ENCODE measurements around the gene LRRC4C. TPM values are rescaled to one million over a fixed set of nuclear protein-coding genes. Genes with fewer than 3 reads are reported as not detected.

The LRRC4C gene
- total RNA-seq, 2 experiments from 2014 or later = not detected

GRCh38 chr11:41449483-41450050, 9.9 kb downstream of the LRRC4C start:
- Mint-ChIP-seq H3K27ac (no peak overlapping the region), H3K36me3 (ENCODE audit: low read depth) (no peaks in the 10 kb centered on the region), H3K4me1 (ENCODE audit: low read depth) (no peaks in the 10 kb centered on the region), H3K9me3 (peaks cover 15% of the 10 kb centered on the region), H3K27me3 (no peaks in the 10 kb centered on the region), H3K4me3 (no peak overlapping the region)
- ChIA-PET CTCF (no interaction called here), POLR2A (no interaction called here)
- DNase-seq = no peak
- intact Hi-C loops (cut with DNase I, micrococcal nuclease) = no loop called here
- no peaks in the 10 kb centered on the region for H3K36me3 ChIP-seq (ENCODE audit: insufficient read depth, low read length)
- no peak overlapping the region for H3K4me3 ChIP-seq (ENCODE audit: low read length)
- ATAC-seq (ENCODE audit: poor library complexity) = no peak
- no peaks in the 10 kb centered on the region for H3K4me1 ChIP-seq (ENCODE audit: insufficient read depth, low read length)
- no peak overlapping the region for H3K27ac ChIP-seq (ENCODE audit: low read depth in 1 of 2, low read length in 2 of 2)
- peaks cover 3 to 4% of the 10 kb centered on the region in 2 experiments for H3K9me3 ChIP-seq (ENCODE audit: control insufficient read depth in 1 of 2, insufficient read depth in 1 of 2, low read length in 2 of 2)
- H3K27me3 ChIP-seq (ENCODE audit: control insufficient read depth in 1 of 2, insufficient read depth in 2 of 2, low read length in 2 of 2) = no peaks in the 10 kb centered on the region
- TF ChIP-seq, protein P1, sequence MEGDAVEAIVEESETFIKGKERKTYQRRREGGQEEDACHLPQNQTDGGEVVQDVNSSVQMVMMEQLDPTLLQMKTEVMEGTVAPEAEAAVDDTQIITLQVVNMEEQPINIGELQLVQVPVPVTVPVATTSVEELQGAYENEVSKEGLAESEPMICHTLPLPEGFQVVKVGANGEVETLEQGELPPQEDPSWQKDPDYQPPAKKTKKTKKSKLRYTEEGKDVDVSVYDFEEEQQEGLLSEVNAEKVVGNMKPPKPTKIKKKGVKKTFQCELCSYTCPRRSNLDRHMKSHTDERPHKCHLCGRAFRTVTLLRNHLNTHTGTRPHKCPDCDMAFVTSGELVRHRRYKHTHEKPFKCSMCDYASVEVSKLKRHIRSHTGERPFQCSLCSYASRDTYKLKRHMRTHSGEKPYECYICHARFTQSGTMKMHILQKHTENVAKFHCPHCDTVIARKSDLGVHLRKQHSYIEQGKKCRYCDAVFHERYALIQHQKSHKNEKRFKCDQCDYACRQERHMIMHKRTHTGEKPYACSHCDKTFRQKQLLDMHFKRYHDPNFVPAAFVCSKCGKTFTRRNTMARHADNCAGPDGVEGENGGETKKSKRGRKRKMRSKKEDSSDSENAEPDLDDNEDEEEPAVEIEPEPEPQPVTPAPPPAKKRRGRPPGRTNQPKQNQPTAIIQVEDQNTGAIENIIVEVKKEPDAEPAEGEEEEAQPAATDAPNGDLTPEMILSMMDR (IDR thresholded peaks at IDR 0.05) = no peak

- H3K27ac Mint-ChIP-seq = no peak overlapping the region
- ATAC-seq (ENCODE audit: poor library complexity) = no peak
- peaks cover 15% of the 10 kb centered on the region for H3K9me3 Mint-ChIP-seq
- Histone ChIP-seq H3K4me3 (ENCODE audit: low read length) (no peak overlapping the region), H3K27me3 (ENCODE audit: control insufficient read depth in 1 of 2, insufficient read depth in 2 of 2, low read length in 2 of 2) (no peaks in the 10 kb centered on the region), H3K36me3 (ENCODE audit: insufficient read depth, low read length) (no peaks in the 10 kb centered on the region), H3K9me3 (ENCODE audit: control insufficient read depth in 1 of 2, insufficient read depth in 1 of 2, low read length in 2 of 2) (peaks cover 4 to 9% of the 10 kb centered on the region in 2 experiments), H3K27ac (ENCODE audit: low read depth in 1 of 2, low read length in 2 of 2) (no peak overlapping the region), H3K4me1 (ENCODE audit: insufficient read depth, low read length) (no peaks in the 10 kb centered on the region)
- TF ChIP-seq, protein P1 (IDR thresholded peaks at IDR 0.05) = no peak
- no peaks in the 10 kb centered on the region for H3K36me3 Mint-ChIP-seq (ENCODE audit: low read depth)
- intact Hi-C loops (cut with DNase I, micrococcal nuclease) = no loop called here
- H3K27me3 Mint-ChIP-seq = no peaks in the 10 kb centered on the region
- DNase-seq = no peak
- ChIA-PET POLR2A (no interaction called here), CTCF (no interaction called here)
- no peaks in the 10 kb centered on the region for H3K4me1 Mint-ChIP-seq (ENCODE audit: low read depth)
- H3K4me3 Mint-ChIP-seq = no peak overlapping the region
These were observed 12.9 kb downstream of the LRRC4C start for GRCh38 chr11:41446566-41446965.

GRCh38 chr11:41446107-41446506, 13.3 kb downstream of the LRRC4C start:
- H3K36me3 Mint-ChIP-seq (ENCODE audit: low read depth) = no peaks in the 10 kb centered on the region
- H3K4me3 Mint-ChIP-seq = no peak overlapping the region
- H3K4me3 ChIP-seq (ENCODE audit: low read length) = no peak overlapping the region
- no peaks in the 10 kb centered on the region for H3K27me3 Mint-ChIP-seq
- H3K27ac ChIP-seq (ENCODE audit: low read depth in 1 of 2, low read length in 2 of 2) = no peak overlapping the region
- ChIA-PET POLR2A (no interaction called here), CTCF (no interaction called here)
- peaks cover 15% of the 10 kb centered on the region for H3K9me3 Mint-ChIP-seq
- no peaks in the 10 kb centered on the region for H3K4me1 ChIP-seq (ENCODE audit: insufficient read depth, low read length)
- no peaks in the 10 kb centered on the region for H3K36me3 ChIP-seq (ENCODE audit: insufficient read depth, low read length)
- H3K27ac Mint-ChIP-seq = no peak overlapping the region
- no peak for ATAC-seq (ENCODE audit: poor library complexity)
- DNase-seq = no peak
- no peaks in the 10 kb centered on the region for H3K4me1 Mint-ChIP-seq (ENCODE audit: low read depth)
- intact Hi-C loops (cut with DNase I, micrococcal nuclease) = no loop called here
- no peaks in the 10 kb centered on the region for H3K27me3 ChIP-seq (ENCODE audit: control insufficient read depth in 1 of 2, insufficient read depth in 2 of 2, low read length in 2 of 2)
- TF ChIP-seq, protein P1 (IDR thresholded peaks at IDR 0.05) = no peak
- peaks cover 4 to 9% of the 10 kb centered on the region in 2 experiments for H3K9me3 ChIP-seq (ENCODE audit: control insufficient read depth in 1 of 2, insufficient read depth in 1 of 2, low read length in 2 of 2)

All from CD4-positive, alpha-beta T cell (primary cell).